A375 (cell line): Measurements from ENCODE around the gene MLH3. TPM values are rescaled to one million over a fixed set of nuclear protein-coding genes. Genes with fewer than 3 reads are reported as not detected.

Experiments used
- small RNA-seq: library from RNA; depleted of rRNA; stranded (forward); fragments of <200 nt; gene quantifications from one replicate; pipeline ENCODE3, GENCODE V24; 2014
- total RNA-seq: library from RNA; depleted of rRNA; stranded (reverse); fragments of >200 nt; shearing (Covaris generic); gene quantifications from 2 replicates; pipeline ENCODE4 v1.2.3, GENCODE V29; 2014; rRNA removed

Gene MLH3
- 0.45 and 1.4 TPM in 2 replicates for total RNA-seq

GRCh38 chr14:75050852-75051555 is at the start of gene MLH3:
Gene MLH3 (minus strand): TSS chr14:75051467. CDS start chr14:75049655, 1,812 bp downstream.

GRCh38 chr14:75069121-75069810 is 18.0 kb upstream of the MLH3 start, which contains the start of gene ZC2HC1C:
Gene ZC2HC1C (plus strand): TSS chr14:75069641. CDS start chr14:75070574, 933 bp downstream.

GRCh38 chr14:75063491-75064204 is 12.4 kb upstream of the MLH3 start, which contains the start of gene ACYP1:
Gene ACYP1 (minus strand): TSS chr14:75064024. CDS start chr14:75063553, 471 bp downstream.

GRCh38 chr14:75002392-75003249 is 48.6 kb downstream of the MLH3 start, which contains the start of gene EIF2B2:
Gene EIF2B2 (plus strand): TSS chr14:75002921. CDS start chr14:75002991, 70 bp downstream.

Small RNAs within 50 kb of the gene (small RNA-seq; reads per million reads assigned to genes)
- gene RNU6-689P: not detected

Other genes starting within 250 kb of the MLH3 start
- not detected in 2 replicates for gene PROX2, start 175.3 kb downstream of the MLH3 start, total RNA-seq
- 47.6 and 49.2 TPM in 2 replicates for gene DLST, start 169.6 kb downstream of the MLH3 start, total RNA-seq
- gene RPS6KL1, start 128.2 kb downstream of the MLH3 start, total RNA-seq: 6.9 TPM in 2 replicates
- 3.7 and 5.1 TPM in 2 replicates for gene PGF, start 95.9 kb downstream of the MLH3 start, total RNA-seq
- 96.0 and 113 TPM in 2 replicates for gene EIF2B2, start 48.5 kb downstream of the MLH3 start, total RNA-seq
- 31.3 and 34.2 TPM in 2 replicates for gene ACYP1, start 12.6 kb upstream of the MLH3 start, total RNA-seq
- gene ZC2HC1C, start 18.2 kb upstream of the MLH3 start, total RNA-seq: 0.21 TPM in 1 of 2 replicates, not detected in the other
- 19.7 and 19.8 TPM in 2 replicates for gene NEK9, start 75.6 kb upstream of the MLH3 start, total RNA-seq
- 73.4 and 99.5 TPM in 2 replicates for gene TMED10, start 125.1 kb upstream of the MLH3 start, total RNA-seq
- 44.1 and 52.5 TPM in 2 replicates for gene FOS, start 227.4 kb upstream of the MLH3 start, total RNA-seq